Caco-2 (cell line): ENCODE results near the gene MACROD2. TPM values are rescaled to one million over a fixed set of nuclear protein-coding genes. Genes with fewer than 3 reads are reported as not detected.

Experiments used
- BruUV-seq: library from RNA; stranded (reverse); fragments of 400-500 nt; replicated peaks from 2 replicates; lab custom pipeline; 2021; lab: Mats Ljungman, UMichigan
- CTCF ChIA-PET: fragments of 300-600 bp; sonication (Branson Sonifier 250); formaldehyde crosslinking; loops from one replicate; lab custom pipeline; 2022; ENCODE audit warnings: antibody characterized with exemption; lab: Charles Lee
- POLR2A ChIA-PET: fragments of 300-600 bp; sonication (Branson Sonifier 250); formaldehyde crosslinking; loops from one replicate; lab custom pipeline; 2022; ENCODE audit warnings: antibody characterized with exemption; lab: Charles Lee
- DNase-seq, 2 experiments: peaks; one replicate each; pipeline versions ENCODE4 v3.0.0 to v3.0.0-alpha.2; 2020 to 2022
- H3K27me3 ChIP-seq: replicated peaks from 2 replicates; pipeline ENCODE4 v1.6.0; 2011; ENCODE audit warnings: low read length; ENCODE audit not compliant: control insufficient read depth, insufficient read depth
- H3K36me3 ChIP-seq: 2 replicates; pipeline ENCODE4 v1.5.1; 2011; ENCODE audit warnings: low read length; ENCODE audit not compliant: control insufficient read depth, insufficient read depth
- H3K4me1 ChIP-seq: fragments of 250-450 bp; sonication (Bioruptor Pico); 2 replicates; pipeline ENCODE4 v1.5.1; 2020; ENCODE audit warnings: mild to moderate bottlenecking
- H3K4me3 ChIP-seq: 2 replicates; pipeline ENCODE4 v1.5.1; 2011; ENCODE audit warnings: low read depth, mild to moderate bottlenecking, control low read depth, low read length
- H3K9me3 ChIP-seq: fragments of 250-450 bp; sonication (Bioruptor Pico); 2 replicates; pipeline ENCODE4 v1.5.1; 2020; ENCODE audit warnings: mild to moderate bottlenecking, moderate library complexity
- H3K27ac Mint-ChIP-seq: one replicate; pipeline ENCODE4 v1.8.0; 2022; ENCODE audit warnings: mixed read lengths; ENCODE audit not compliant: unreplicated experiment
- H3K27me3 Mint-ChIP-seq: one replicate; pipeline ENCODE4 v1.8.0; 2022; ENCODE audit warnings: mixed read lengths; ENCODE audit not compliant: insufficient read depth, unreplicated experiment
- H3K36me3 Mint-ChIP-seq: one replicate; pipeline ENCODE4 v1.8.0; 2022; ENCODE audit warnings: mild to moderate bottlenecking, mixed read lengths; ENCODE audit not compliant: insufficient read depth, unreplicated experiment
- H3K4me1 Mint-ChIP-seq: one replicate; pipeline ENCODE4 v1.8.0; 2022; ENCODE audit warnings: low read depth, mixed read lengths; ENCODE audit not compliant: unreplicated experiment
- H3K4me3 Mint-ChIP-seq: one replicate; pipeline ENCODE4 v1.8.0; 2022; ENCODE audit warnings: mild to moderate bottlenecking, moderate library complexity, mixed read lengths; ENCODE audit not compliant: unreplicated experiment
- H3K9me3 Mint-ChIP-seq: one replicate; pipeline ENCODE4 v1.8.0; 2022; ENCODE audit warnings: mixed read lengths; ENCODE audit not compliant: unreplicated experiment
- CTCF ChIP-seq, 2 experiments: fragments of 200-600 bp in 1 of 2; IDR thresholded peaks; 1 replicate in 1 of 2; 2 replicates in 1 of 2; pipeline versions ENCODE4 v1.5.1 to v1.8.0; 2011 to 2022; ENCODE audit warnings: antibody characterized with exemption in 1 of 2, control low read depth in 1 of 2, inconsistent platforms in 1 of 2, low read depth in 1 of 2, low read length in 1 of 2, mild to moderate bottlenecking in 1 of 2, moderate library complexity in 1 of 2; ENCODE audit not compliant: insufficient read depth in 1 of 2, severe bottlenecking in 1 of 2, unreplicated experiment in 1 of 2
- intact Hi-C: fragments of 100-400 bp; cut with micrococcal nuclease; formaldehyde crosslinking; loops from one replicate; pipeline ENCODE4 v1.10.0; 2022; ENCODE audit not compliant: unreplicated experiment
- total RNA-seq: library from RNA; stranded (reverse); gene quantifications from 2 replicates; pipeline ENCODE4 v1.2.3, GENCODE V29; 2022

The MACROD2 gene
- total RNA-seq, 1 experiment from 2014 or later = 6.4 TPM

- H3K27me3 Mint-ChIP-seq = peaks cover 11% of the 10 kb centered on the region
- no TSS peak for BruUV-seq
- no peak overlapping the region for H3K4me3 ChIP-seq
- no peak for TF ChIP-seq CTCF (IDR thresholded peaks at IDR 0.05; ENCODE audit: insufficient read depth in 1 of 2, low read depth in 1 of 2, low read length in 1 of 2, severe bottlenecking in 1 of 2, unreplicated experiment in 1 of 2)
- no peak overlapping the region for H3K27ac Mint-ChIP-seq
- DNase-seq = no peak
- intact Hi-C loops = no loop called here
- H3K4me1 ChIP-seq = no peaks in the 10 kb centered on the region
- no peaks in the 10 kb centered on the region for H3K27me3 ChIP-seq
- H3K9me3 ChIP-seq = no peaks in the 10 kb centered on the region
- H3K36me3 ChIP-seq = no peaks in the 10 kb centered on the region
- CTCF ChIA-PET = no interaction called here
- no peaks in the 10 kb centered on the region for H3K36me3 Mint-ChIP-seq
- H3K4me3 Mint-ChIP-seq = no peak overlapping the region
- H3K4me1 Mint-ChIP-seq = no peaks in the 10 kb centered on the region
- H3K9me3 Mint-ChIP-seq = no peaks in the 10 kb centered on the region
- POLR2A ChIA-PET = no interaction called here
Observed at GRCh38 chr20:14116037-14116436, 120.7 kb downstream of the MACROD2 start.

- Mint-ChIP-seq H3K4me1 (no peaks in the 10 kb centered on the region), H3K36me3 (no peaks in the 10 kb centered on the region), H3K27me3 (peaks cover 9% of the 10 kb centered on the region), H3K9me3 (no peaks in the 10 kb centered on the region), H3K4me3 (no peak overlapping the region), H3K27ac (no peak overlapping the region)
- H3K4me3 ChIP-seq = no peak overlapping the region
- H3K9me3 ChIP-seq = no peaks in the 10 kb centered on the region
- DNase-seq = no peak
- no peaks in the 10 kb centered on the region for H3K36me3 ChIP-seq
- intact Hi-C loops = no loop called here
- no peaks in the 10 kb centered on the region for H3K27me3 ChIP-seq
- TF ChIP-seq CTCF (IDR thresholded peaks at IDR 0.05; ENCODE audit: insufficient read depth in 1 of 2, low read depth in 1 of 2, low read length in 1 of 2, severe bottlenecking in 1 of 2, unreplicated experiment in 1 of 2) = no peak
- POLR2A ChIA-PET = no interaction called here
- no TSS peak for BruUV-seq
- H3K4me1 ChIP-seq = no peaks in the 10 kb centered on the region
- CTCF ChIA-PET = no interaction called here
Observed at GRCh38 chr20:14117768-14118167, 122.5 kb downstream of the MACROD2 start.

- no peaks in the 10 kb centered on the region for H3K36me3 Mint-ChIP-seq
- ChIA-PET POLR2A (no interaction called here), CTCF (no interaction called here)
- H3K27me3 Mint-ChIP-seq = peaks cover 3% of the 10 kb centered on the region
- no peaks in the 10 kb centered on the region for H3K36me3 ChIP-seq
- H3K4me1 Mint-ChIP-seq = no peaks in the 10 kb centered on the region
- no peaks in the 10 kb centered on the region for H3K27me3 ChIP-seq
- no peaks in the 10 kb centered on the region for H3K9me3 Mint-ChIP-seq
- no TSS peak for BruUV-seq
- no peak for TF ChIP-seq CTCF (IDR thresholded peaks at IDR 0.05; ENCODE audit: insufficient read depth in 1 of 2, low read depth in 1 of 2, low read length in 1 of 2, severe bottlenecking in 1 of 2, unreplicated experiment in 1 of 2)
- no peaks in the 10 kb centered on the region for H3K9me3 ChIP-seq
- DNase-seq = no peak
- no peak overlapping the region for H3K27ac Mint-ChIP-seq
- H3K4me3 Mint-ChIP-seq = no peak overlapping the region
- H3K4me3 ChIP-seq = no peak overlapping the region
- intact Hi-C loops = no loop called here
- no peaks in the 10 kb centered on the region for H3K4me1 ChIP-seq
Observed at GRCh38 chr20:14126856-14127255, 131.5 kb downstream of the MACROD2 start.
